HepG2 (cell line): ENCODE data around the gene SHANK3.

ENCODE experiments used
- HOXA9 ChIP-seq: sonication (generic); formaldehyde crosslinking; IDR thresholded peaks from 2 replicates; pipeline ENCODE4 v1.8.1; 2022; ENCODE audit warnings: missing genetic modification reagents, mild to moderate bottlenecking, moderate library complexity, borderline replicate concordance
- NFATC3 ChIP-seq: sonication (generic); formaldehyde crosslinking; IDR thresholded peaks from 2 replicates; pipeline ENCODE4 v1.5.1; 2020; ENCODE audit warnings: mild to moderate bottlenecking, missing genetic modification reagents
- RFXAP ChIP-seq: sonication (generic); formaldehyde crosslinking; IDR thresholded peaks from 2 replicates; pipeline ENCODE4 v1.4.0; 2020; ENCODE audit warnings: missing genetic modification reagents, borderline replicate concordance
- SMC3 ChIP-seq: IDR thresholded peaks from 2 replicates; pipeline ENCODE4 v1.6.1; 2011; ENCODE audit warnings: low read length, improper control_type of control experiment
- TOPORS ChIP-seq: sonication (generic); formaldehyde crosslinking; IDR thresholded peaks from 2 replicates; pipeline ENCODE4 v1.8.0; 2023; ENCODE audit warnings: mild to moderate bottlenecking, missing genetic modification reagents
- ZNF33B ChIP-seq: sonication (generic); formaldehyde crosslinking; IDR thresholded peaks from 2 replicates; pipeline ENCODE4 v1.5.1; 2020; ENCODE audit warnings: mild to moderate bottlenecking, missing genetic modification reagents
- TF ChIP-seq, protein P1 (sequence below): sonication (generic); formaldehyde crosslinking; IDR thresholded peaks from 2 replicates; pipeline ENCODE4 v1.8.1; 2023; ENCODE audit warnings: missing genetic modification reagents, inconsistent platforms, borderline replicate concordance
- TF ChIP-seq, protein P2 (sequence below): sonication (generic); formaldehyde crosslinking; IDR thresholded peaks from 2 replicates; pipeline ENCODE4 v1.5.0; 2020; ENCODE audit warnings: mild to moderate bottlenecking, missing genetic modification reagents, moderate library complexity
- TF ChIP-seq, protein P3 (sequence below), 2 experiments: sonication (generic) in 1 of 2; formaldehyde crosslinking in 1 of 2; IDR thresholded peaks; 2 replicates each; pipeline versions ENCODE4 v1.5.1 to v1.6.1; 2011 to 2020; ENCODE audit warnings: borderline replicate concordance in 1 of 2, low read depth in 1 of 2, low read length in 1 of 2, mild to moderate bottlenecking in 1 of 2, missing genetic modification reagents in 1 of 2, moderate library complexity in 1 of 2

DNA sequence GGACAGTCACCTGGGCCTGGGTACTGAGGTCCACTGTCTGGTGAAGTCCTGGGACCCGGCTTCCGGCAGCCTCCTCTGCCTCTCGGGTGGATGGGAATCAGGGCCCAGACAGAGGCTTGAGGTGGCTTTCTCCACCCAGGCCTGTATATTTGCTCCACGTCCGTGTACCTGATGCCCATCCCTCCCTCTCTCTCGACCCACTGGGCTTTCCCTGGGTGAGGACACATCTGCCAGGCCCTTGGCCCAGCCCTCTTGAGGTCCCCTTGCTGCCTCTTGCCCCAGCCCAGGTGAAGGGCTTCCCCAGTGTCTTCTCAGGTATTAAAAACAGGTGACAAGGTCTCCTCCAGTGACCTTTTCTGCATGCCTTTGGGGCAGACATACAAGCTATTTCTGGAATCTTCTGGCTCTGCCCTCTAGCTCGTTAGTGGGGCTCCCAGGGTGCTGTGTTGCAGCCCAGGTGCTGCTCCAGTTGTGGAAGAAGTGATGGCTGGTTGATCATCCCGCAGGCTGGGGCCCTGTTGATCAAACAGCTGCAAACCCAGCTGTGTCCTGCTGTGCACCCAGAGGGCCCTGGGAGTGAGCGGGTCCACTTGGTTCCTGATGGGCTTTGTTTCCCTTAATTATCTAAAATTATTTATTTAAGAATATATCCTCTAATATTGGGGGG is 39.9 kb downstream of the SHANK3 start:
- no peak for TF ChIP-seq SMC3
- TF ChIP-seq, protein P1, sequence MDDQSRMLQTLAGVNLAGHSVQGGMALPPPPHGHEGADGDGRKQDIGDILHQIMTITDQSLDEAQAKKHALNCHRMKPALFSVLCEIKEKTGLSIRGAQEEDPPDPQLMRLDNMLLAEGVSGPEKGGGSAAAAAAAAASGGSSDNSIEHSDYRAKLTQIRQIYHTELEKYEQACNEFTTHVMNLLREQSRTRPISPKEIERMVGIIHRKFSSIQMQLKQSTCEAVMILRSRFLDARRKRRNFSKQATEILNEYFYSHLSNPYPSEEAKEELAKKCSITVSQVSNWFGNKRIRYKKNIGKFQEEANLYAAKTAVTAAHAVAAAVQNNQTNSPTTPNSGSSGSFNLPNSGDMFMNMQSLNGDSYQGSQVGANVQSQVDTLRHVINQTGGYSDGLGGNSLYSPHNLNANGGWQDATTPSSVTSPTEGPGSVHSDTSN (CRISPR knock-in tag): no peak
- TF ChIP-seq NFATC3 (CRISPR knock-in tag): no peak
- TF ChIP-seq, protein P2, sequence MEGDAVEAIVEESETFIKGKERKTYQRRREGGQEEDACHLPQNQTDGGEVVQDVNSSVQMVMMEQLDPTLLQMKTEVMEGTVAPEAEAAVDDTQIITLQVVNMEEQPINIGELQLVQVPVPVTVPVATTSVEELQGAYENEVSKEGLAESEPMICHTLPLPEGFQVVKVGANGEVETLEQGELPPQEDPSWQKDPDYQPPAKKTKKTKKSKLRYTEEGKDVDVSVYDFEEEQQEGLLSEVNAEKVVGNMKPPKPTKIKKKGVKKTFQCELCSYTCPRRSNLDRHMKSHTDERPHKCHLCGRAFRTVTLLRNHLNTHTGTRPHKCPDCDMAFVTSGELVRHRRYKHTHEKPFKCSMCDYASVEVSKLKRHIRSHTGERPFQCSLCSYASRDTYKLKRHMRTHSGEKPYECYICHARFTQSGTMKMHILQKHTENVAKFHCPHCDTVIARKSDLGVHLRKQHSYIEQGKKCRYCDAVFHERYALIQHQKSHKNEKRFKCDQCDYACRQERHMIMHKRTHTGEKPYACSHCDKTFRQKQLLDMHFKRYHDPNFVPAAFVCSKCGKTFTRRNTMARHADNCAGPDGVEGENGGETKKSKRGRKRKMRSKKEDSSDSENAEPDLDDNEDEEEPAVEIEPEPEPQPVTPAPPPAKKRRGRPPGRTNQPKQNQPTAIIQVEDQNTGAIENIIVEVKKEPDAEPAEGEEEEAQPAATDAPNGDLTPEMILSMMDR (CRISPR knock-in tag): no peak
- TF ChIP-seq RFXAP: no peak
- TF ChIP-seq, protein P3, sequence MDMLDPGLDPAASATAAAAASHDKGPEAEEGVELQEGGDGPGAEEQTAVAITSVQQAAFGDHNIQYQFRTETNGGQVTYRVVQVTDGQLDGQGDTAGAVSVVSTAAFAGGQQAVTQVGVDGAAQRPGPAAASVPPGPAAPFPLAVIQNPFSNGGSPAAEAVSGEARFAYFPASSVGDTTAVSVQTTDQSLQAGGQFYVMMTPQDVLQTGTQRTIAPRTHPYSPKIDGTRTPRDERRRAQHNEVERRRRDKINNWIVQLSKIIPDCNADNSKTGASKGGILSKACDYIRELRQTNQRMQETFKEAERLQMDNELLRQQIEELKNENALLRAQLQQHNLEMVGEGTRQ (IDR thresholded peaks at IDR 0.05; ENCODE audit: low read depth, low read length): no peak
- TF ChIP-seq, protein P3 (CRISPR knock-in tag; IDR thresholded peaks at IDR 0.05; ENCODE audit: borderline replicate concordance): no peak
- TF ChIP-seq TOPORS (CRISPR knock-in tag): no peak
- no peak for TF ChIP-seq HOXA9
- no peak for TF ChIP-seq ZNF33B (CRISPR knock-in tag)
